ENCODE results near the gene CMIP. TPM values are rescaled to one million over a fixed set of nuclear protein-coding genes. Genes with fewer than 3 reads are reported as not detected.

The CMIP gene
- total and polyA plus RNA-seq, 10 of the 15 experiments (the other 5 are each of a cell fraction or from before 2014, with no cell fraction given) = 1.2 to 43.2 (median 4.4) TPM

- TF ChIP-seq MEF2A (IDR thresholded peaks at IDR 0.05; ENCODE audit: insufficient read depth, low read depth, low read length) = no peak
- no peak for TF ChIP-seq KAT2A (conservative IDR thresholded peaks at IDR 0.05; ENCODE audit: control insufficient read depth, low read depth, low read length)
Observed at GRCh38 chr16:81681311-81681710, 236.7 kb downstream of the CMIP start (continued).

- in situ Hi-C loops (cut with MboI) (no loop called here), intact Hi-C loops (cut with micrococcal nuclease; ENCODE audit: unreplicated experiment) (no loop called here)
- no peak overlapping the region for H3K4me2 ChIP-seq (ENCODE audit: control insufficient read depth, insufficient read depth)
- SMC1A ChIA-PET (ENCODE audit: uncharacterized antibody, unreplicated experiment) = no interaction called here
- H3K9ac ChIP-seq (ENCODE audit: control insufficient read depth, insufficient read depth, low read length) = no peak overlapping the region
- H3K9me3 ChIP-seq (replicated peaks; ENCODE audit: control insufficient read depth, insufficient read depth, low read length) = no peaks in the 10 kb centered on the region; the same call in 2 of the 3 replicates
- RAD21 ChIA-PET (ENCODE audit: unreplicated experiment) = no interaction called here
- no peaks in the 10 kb centered on the region; the same call in 1 of the 2 replicates for H4K20me1 ChIP-seq (ENCODE audit: control insufficient read depth, insufficient read depth)
- no TSS peak for BruUV-seq (replicated peaks)
- WGBS (ENCODE audit: insufficient coverage, insufficient replicate concordance, low lambda C conversion rate, missing lambda C conversion rate) = 90% methylated on average over 13 of the region's 13 CpGs
- no peak overlapping the region for H2AFZ ChIP-seq (ENCODE audit: control insufficient read depth, low read depth, low read length)
- CTCF ChIA-PET = no interaction called here
- no peak for DNase-seq (ENCODE audit: low read depth, low spot score)
- ATAC-seq = no peak
- H3K27me3 ChIP-seq (replicated peaks in 1 of 2; ENCODE audit: control insufficient read depth in 2 of 2, insufficient read depth in 2 of 2, low read length in 1 of 2) = no peaks in the 10 kb centered on the region
- FAIRE-seq = no peak
- no peaks in the 10 kb centered on the region for H3K79me2 ChIP-seq (ENCODE audit: control insufficient read depth, insufficient read depth, low read length)
- H3K27ac ChIP-seq (ENCODE audit: control insufficient read depth, insufficient read depth) = no peak overlapping the region
- H3K4me1 ChIP-seq (ENCODE audit: control insufficient read depth, insufficient read depth, low read length) = peaks cover 3% of the 10 kb centered on the region; the same call in 1 of the 2 replicates
- no peak overlapping the region for H3K4me3 ChIP-seq
- POLR2A ChIA-PET = no interaction called here
- TF ChIP-seq EGR1 (IDR thresholded peaks at IDR 0.05; ENCODE audit: borderline replicate concordance in 1 of 2, low read depth in 2 of 2, low read length in 2 of 2) (no peak), ELK1 (IDR thresholded peaks at IDR 0.05; ENCODE audit: low read depth, low read length) (no peak), FOXM1 (IDR thresholded peaks at IDR 0.05; ENCODE audit: low read depth, low read length) (no peak), NR2C2 (IDR thresholded peaks at IDR 0.05; ENCODE audit: borderline replicate concordance, control insufficient read depth, insufficient read length, low read depth) (no peak), GATAD2B (conservative IDR thresholded peaks at IDR 0.05; ENCODE audit: low read depth) (no peak), EP300 (IDR thresholded peaks at IDR 0.05; ENCODE audit: borderline replicate concordance in 1 of 2, control insufficient read depth in 1 of 2, low read depth in 2 of 2, low read length in 2 of 2) (no peak), E4F1 (IDR thresholded peaks at IDR 0.05; ENCODE audit: borderline replicate concordance, partially characterized antibody) (no peak), SIN3A (IDR thresholded peaks at IDR 0.05; ENCODE audit: low read depth, low read length) (no peak)
- H3K36me3 ChIP-seq (ENCODE audit: control insufficient read depth in 2 of 2, insufficient read depth in 2 of 2, low read length in 1 of 2) = peaks cover 0 to 7% of the 10 kb centered on the region in 2 experiments; a peak in 2 of 4 replicates
Observed at GRCh38 chr16:81684242-81684837, 239.7 kb downstream of the CMIP start.

Data from GM12878 (cell line).